HCT116 (cell line): Measurements from ENCODE around the gene NDRG3. TPM values are rescaled to one million over a fixed set of nuclear protein-coding genes. Genes with fewer than 3 reads are reported as not detected.

Experiments
- ATAC-seq: fragments of 200-7000 bp; cut with Tn5 transposase; 2 replicates; pipeline ENCODE4 v1.9.1; 2020; ENCODE audit warnings: mild to moderate bottlenecking, moderate library complexity
- BruUV-seq: library from RNA; stranded (reverse); fragments of 400-500 nt; replicated peaks from 2 replicates; lab custom pipeline; 2021; lab: Mats Ljungman, UMichigan
- CTCF ChIA-PET: fragments of 300-600 bp; sonication (Branson Sonifier 250); formaldehyde crosslinking; loops from one replicate; lab custom pipeline; 2021; ENCODE audit warnings: antibody characterized with exemption; lab: Charles Lee
- POLR2A ChIA-PET: fragments of 300-600, 350-600 bp; sonication (Branson Sonifier 250); formaldehyde crosslinking; loops from one replicate; lab custom pipeline; 2021; ENCODE audit warnings: antibody characterized with exemption; lab: Charles Lee
- RAD21 ChIA-PET, 2 experiments: fragments of 300-600 bp; sonication (Branson Sonifier 250); formaldehyde crosslinking; loops; one replicate each; lab custom pipeline; 2023; ENCODE audit warnings: low total read pairs in 2 of 2; ENCODE audit not compliant: uncharacterized antibody in 2 of 2, unreplicated experiment in 2 of 2, low non-redundant PET in 1 of 2; lab: Charles Lee
- DNase-seq: peaks from one replicate; pipeline ENCODE4 v3.0.0-alpha.2; 2010; ENCODE audit warnings: low read depth, low spot score
- H2AFZ ChIP-seq: fragments of 200-600 bp; shearing (Covaris generic), sonication (generic); 2 replicates; pipeline ENCODE4 v1.6.1; 2017; ENCODE audit warnings: low read depth, mixed run types, mixed read lengths, antibody characterized with exemption, low read length; ENCODE audit not compliant: poor library complexity, severe bottlenecking
- H3K27ac ChIP-seq: 2 replicates; pipeline ENCODE4 v1.5.1; 2012; ENCODE audit warnings: low read depth, low read length
- H3K27me3 ChIP-seq: fragments of 200-600 bp; sonication (generic); 2 replicates; pipeline ENCODE4 v1.6.1; 2016; ENCODE audit warnings: mixed run types, low read length, mixed read lengths; ENCODE audit not compliant: insufficient read depth
- H3K36me3 ChIP-seq, 2 experiments: fragments of 200-500 bp in 1 of 2; fragments of 200-600 bp in 1 of 2; sonication (Bioruptor generic) in 1 of 2; sonication (generic) in 1 of 2; 2 replicates each; pipeline versions ENCODE4 v1.5.1 to v1.6.1; 2014 to 2016; ENCODE audit warnings: low read length in 2 of 2, inconsistent platforms in 1 of 2, mixed read lengths in 1 of 2, mixed run types in 1 of 2; ENCODE audit not compliant: insufficient read depth in 2 of 2, control insufficient read depth in 1 of 2
- H3K4me1 ChIP-seq, 2 experiments: fragments of 200-600 bp in 1 of 2; sonication (generic) in 1 of 2; 2 replicates each; pipeline versions ENCODE4 v1.5.1 to v1.6.1; 2012 to 2017; ENCODE audit warnings: low read length in 2 of 2, inconsistent platforms in 1 of 2, mild to moderate bottlenecking in 1 of 2, mixed read lengths in 1 of 2, mixed run types in 1 of 2, moderate library complexity in 1 of 2; ENCODE audit not compliant: insufficient read depth in 2 of 2, control insufficient read depth in 1 of 2
- H3K4me2 ChIP-seq: fragments of 200-600 bp; sonication (generic); 2 replicates; pipeline ENCODE4 v1.6.1; 2017; ENCODE audit warnings: mixed run types, low read length, mixed read lengths
- H3K4me3 ChIP-seq, 2 experiments: fragments of 200-600 bp in 1 of 2; sonication (generic) in 1 of 2; replicated peaks in 1 of 2; 2 replicates each; pipeline ENCODE4 v1.5.1; 2011 to 2016; ENCODE audit warnings: low read length in 2 of 2, control low read depth in 1 of 2, low read depth in 1 of 2, mild to moderate bottlenecking in 1 of 2, mixed read lengths in 1 of 2, mixed run types in 1 of 2
- H3K79me2 ChIP-seq: fragments of 200-600 bp; sonication (generic); 2 replicates; pipeline ENCODE4 v1.6.1; 2017; ENCODE audit warnings: mild to moderate bottlenecking, mixed run types, low read length, moderate library complexity, mixed read lengths; ENCODE audit not compliant: insufficient read depth
- H3K9ac ChIP-seq: fragments of 200-600 bp; sonication (generic); 2 replicates; pipeline ENCODE4 v1.6.1; 2016; ENCODE audit warnings: low read length, mixed read lengths
- H3K9me2 ChIP-seq: fragments of 200-600 bp; sonication (generic), shearing (Covaris generic); 2 replicates; pipeline ENCODE4 v1.6.1; 2017; ENCODE audit warnings: mixed run types, mild to moderate bottlenecking, moderate library complexity; ENCODE audit not compliant: insufficient read depth
- H3K9me3 ChIP-seq, 2 experiments: fragments of 200-500 bp in 1 of 2; fragments of 200-600 bp in 1 of 2; sonication (Bioruptor generic) in 1 of 2; sonication (generic) in 1 of 2; 2 replicates each; pipeline ENCODE4 v1.6.1; 2014 to 2017; ENCODE audit warnings: low read length in 2 of 2, mixed read lengths in 2 of 2, inconsistent platforms in 1 of 2, low read depth in 1 of 2, mild to moderate bottlenecking in 1 of 2, mixed run types in 1 of 2, moderate library complexity in 1 of 2; ENCODE audit not compliant: control insufficient read depth in 1 of 2, insufficient read depth in 1 of 2
- H4K20me1 ChIP-seq: fragments of 200-600 bp; sonication (generic), shearing (Covaris generic); 2 replicates; pipeline ENCODE4 v1.6.1; 2017; ENCODE audit warnings: mixed run types, mild to moderate bottlenecking, moderate library complexity; ENCODE audit not compliant: insufficient read depth
- ELF1 ChIP-seq: IDR thresholded peaks from 2 replicates; pipeline ENCODE4 v1.6.1; 2012; ENCODE audit warnings: low read depth, borderline replicate concordance
- EZH2 ChIP-seq: fragments of 200-600 bp; sonication (generic); IDR thresholded peaks from 2 replicates; pipeline ENCODE4 v1.6.1; 2017; ENCODE audit warnings: antibody characterized with exemption, mixed run types
- EZH2phosphoT487 ChIP-seq: fragments of 200-600 bp; IDR thresholded peaks from 2 replicates; pipeline ENCODE4 v1.6.1; 2018; ENCODE audit warnings: antibody characterized with exemption, borderline replicate concordance
- POLR2A ChIP-seq: IDR thresholded peaks from 2 replicates; pipeline ENCODE4 v1.7.0; 2011; ENCODE audit warnings: borderline replicate concordance; ENCODE audit not compliant: insufficient read depth, insufficient read length; ENCODE audit errors: extremely low read depth
- POLR2AphosphoS5 ChIP-seq: IDR thresholded peaks from 2 replicates; pipeline ENCODE4 v1.6.1; 2011; ENCODE audit warnings: mild to moderate bottlenecking, low read depth, low read length, moderate library complexity
- intact Hi-C: fragments of 100-400 bp; cut with micrococcal nuclease; formaldehyde crosslinking; loops from 2 replicates; pipeline ENCODE4 v1.10.0; 2022
- total RNA-seq: library from RNA; stranded (reverse); gene quantifications from one replicate; pipeline ENCODE4 v1.2.1, GENCODE V29; 2021; ENCODE audit not compliant: unreplicated experiment
- TF ChIP-seq, protein P1 (sequence below): IDR thresholded peaks from 2 replicates; pipeline ENCODE4 v1.6.1; 2012; ENCODE audit warnings: low read depth
- TF ChIP-seq, protein P2 (sequence below), 3 experiments: fragments of 200-600 bp in 1 of 3; sonication (generic) in 1 of 3; IDR thresholded peaks in 2 of 3; conservative IDR thresholded peaks in 1 of 3; 2 replicates each; pipeline ENCODE4 v1.5.1; 2012 to 2017; ENCODE audit warnings: low read depth in 2 of 3, low read length in 2 of 3, antibody characterized with exemption in 1 of 3, borderline replicate concordance in 1 of 3, control low read depth in 1 of 3, mild to moderate bottlenecking in 1 of 3, mixed read lengths in 1 of 3, mixed run types in 1 of 3, moderate library complexity in 1 of 3; ENCODE audit not compliant: insufficient read depth in 1 of 3
- TF ChIP-seq, protein P3 (sequence below): IDR thresholded peaks from 2 replicates; pipeline ENCODE4 v1.6.1; 2011; ENCODE audit warnings: mild to moderate bottlenecking, low read length, moderate library complexity; ENCODE audit not compliant: insufficient replicate concordance; ENCODE audit errors: extremely low read depth

The NDRG3 gene
- total RNA-seq, 1 experiment from 2014 or later: 29.3 TPM

DNA sequence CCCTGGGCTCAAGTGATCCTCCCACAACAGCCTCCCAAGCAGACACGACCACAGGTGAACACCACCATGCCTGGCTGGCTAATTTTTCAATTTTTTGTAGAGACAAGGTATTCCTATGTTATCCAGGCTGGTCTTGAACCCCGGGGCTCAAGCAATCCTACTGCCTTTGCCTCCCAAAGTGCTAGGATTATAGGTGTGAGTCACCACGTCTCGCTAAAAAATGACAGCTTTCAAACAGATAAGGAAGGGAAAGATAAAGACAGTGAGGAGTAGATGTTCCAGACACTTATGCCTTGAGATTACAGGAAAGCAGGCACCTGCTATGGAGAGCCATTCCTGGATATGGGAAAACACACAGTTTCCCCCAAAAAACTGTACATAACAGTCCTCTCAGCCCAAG, 58.9 kb downstream of the NDRG3 start:
- ChIA-PET RAD21 (no interaction called here), CTCF (no interaction called here), POLR2A (no interaction called here)
- no peaks in the 10 kb centered on the region for H3K79me2 ChIP-seq
- TF ChIP-seq ELF1 (no peak), POLR2A (no peak), POLR2AphosphoS5 (no peak), EZH2phosphoT487 (no peak), EZH2 (no peak)
- TF ChIP-seq, protein P1, sequence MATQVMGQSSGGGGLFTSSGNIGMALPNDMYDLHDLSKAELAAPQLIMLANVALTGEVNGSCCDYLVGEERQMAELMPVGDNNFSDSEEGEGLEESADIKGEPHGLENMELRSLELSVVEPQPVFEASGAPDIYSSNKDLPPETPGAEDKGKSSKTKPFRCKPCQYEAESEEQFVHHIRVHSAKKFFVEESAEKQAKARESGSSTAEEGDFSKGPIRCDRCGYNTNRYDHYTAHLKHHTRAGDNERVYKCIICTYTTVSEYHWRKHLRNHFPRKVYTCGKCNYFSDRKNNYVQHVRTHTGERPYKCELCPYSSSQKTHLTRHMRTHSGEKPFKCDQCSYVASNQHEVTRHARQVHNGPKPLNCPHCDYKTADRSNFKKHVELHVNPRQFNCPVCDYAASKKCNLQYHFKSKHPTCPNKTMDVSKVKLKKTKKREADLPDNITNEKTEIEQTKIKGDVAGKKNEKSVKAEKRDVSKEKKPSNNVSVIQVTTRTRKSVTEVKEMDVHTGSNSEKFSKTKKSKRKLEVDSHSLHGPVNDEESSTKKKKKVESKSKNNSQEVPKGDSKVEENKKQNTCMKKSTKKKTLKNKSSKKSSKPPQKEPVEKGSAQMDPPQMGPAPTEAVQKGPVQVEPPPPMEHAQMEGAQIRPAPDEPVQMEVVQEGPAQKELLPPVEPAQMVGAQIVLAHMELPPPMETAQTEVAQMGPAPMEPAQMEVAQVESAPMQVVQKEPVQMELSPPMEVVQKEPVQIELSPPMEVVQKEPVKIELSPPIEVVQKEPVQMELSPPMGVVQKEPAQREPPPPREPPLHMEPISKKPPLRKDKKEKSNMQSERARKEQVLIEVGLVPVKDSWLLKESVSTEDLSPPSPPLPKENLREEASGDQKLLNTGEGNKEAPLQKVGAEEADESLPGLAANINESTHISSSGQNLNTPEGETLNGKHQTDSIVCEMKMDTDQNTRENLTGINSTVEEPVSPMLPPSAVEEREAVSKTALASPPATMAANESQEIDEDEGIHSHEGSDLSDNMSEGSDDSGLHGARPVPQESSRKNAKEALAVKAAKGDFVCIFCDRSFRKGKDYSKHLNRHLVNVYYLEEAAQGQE: no peak
- TF ChIP-seq, protein P2, sequence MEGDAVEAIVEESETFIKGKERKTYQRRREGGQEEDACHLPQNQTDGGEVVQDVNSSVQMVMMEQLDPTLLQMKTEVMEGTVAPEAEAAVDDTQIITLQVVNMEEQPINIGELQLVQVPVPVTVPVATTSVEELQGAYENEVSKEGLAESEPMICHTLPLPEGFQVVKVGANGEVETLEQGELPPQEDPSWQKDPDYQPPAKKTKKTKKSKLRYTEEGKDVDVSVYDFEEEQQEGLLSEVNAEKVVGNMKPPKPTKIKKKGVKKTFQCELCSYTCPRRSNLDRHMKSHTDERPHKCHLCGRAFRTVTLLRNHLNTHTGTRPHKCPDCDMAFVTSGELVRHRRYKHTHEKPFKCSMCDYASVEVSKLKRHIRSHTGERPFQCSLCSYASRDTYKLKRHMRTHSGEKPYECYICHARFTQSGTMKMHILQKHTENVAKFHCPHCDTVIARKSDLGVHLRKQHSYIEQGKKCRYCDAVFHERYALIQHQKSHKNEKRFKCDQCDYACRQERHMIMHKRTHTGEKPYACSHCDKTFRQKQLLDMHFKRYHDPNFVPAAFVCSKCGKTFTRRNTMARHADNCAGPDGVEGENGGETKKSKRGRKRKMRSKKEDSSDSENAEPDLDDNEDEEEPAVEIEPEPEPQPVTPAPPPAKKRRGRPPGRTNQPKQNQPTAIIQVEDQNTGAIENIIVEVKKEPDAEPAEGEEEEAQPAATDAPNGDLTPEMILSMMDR (IDR thresholded peaks at IDR 0.05 in 2 of 3, conservative IDR thresholded peaks at IDR 0.05 in 1 of 3; ENCODE audit: borderline replicate concordance in 1 of 3, insufficient read depth in 1 of 3, low read depth in 2 of 3, low read length in 2 of 3): no peak
- TF ChIP-seq, protein P3, sequence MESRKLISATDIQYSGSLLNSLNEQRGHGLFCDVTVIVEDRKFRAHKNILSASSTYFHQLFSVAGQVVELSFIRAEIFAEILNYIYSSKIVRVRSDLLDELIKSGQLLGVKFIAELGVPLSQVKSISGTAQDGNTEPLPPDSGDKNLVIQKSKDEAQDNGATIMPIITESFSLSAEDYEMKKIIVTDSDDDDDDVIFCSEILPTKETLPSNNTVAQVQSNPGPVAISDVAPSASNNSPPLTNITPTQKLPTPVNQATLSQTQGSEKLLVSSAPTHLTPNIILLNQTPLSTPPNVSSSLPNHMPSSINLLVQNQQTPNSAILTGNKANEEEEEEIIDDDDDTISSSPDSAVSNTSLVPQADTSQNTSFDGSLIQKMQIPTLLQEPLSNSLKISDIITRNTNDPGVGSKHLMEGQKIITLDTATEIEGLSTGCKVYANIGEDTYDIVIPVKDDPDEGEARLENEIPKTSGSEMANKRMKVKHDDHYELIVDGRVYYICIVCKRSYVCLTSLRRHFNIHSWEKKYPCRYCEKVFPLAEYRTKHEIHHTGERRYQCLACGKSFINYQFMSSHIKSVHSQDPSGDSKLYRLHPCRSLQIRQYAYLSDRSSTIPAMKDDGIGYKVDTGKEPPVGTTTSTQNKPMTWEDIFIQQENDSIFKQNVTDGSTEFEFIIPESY: no peak
- no peaks in the 10 kb centered on the region for H3K9me2 ChIP-seq
- no peak overlapping the region for H3K4me2 ChIP-seq
- no peaks in the 10 kb centered on the region for H3K27me3 ChIP-seq
- no peak overlapping the region for H2AFZ ChIP-seq
- no peaks in the 10 kb centered on the region for H4K20me1 ChIP-seq
- no peak overlapping the region for H3K27ac ChIP-seq
- no peaks in the 10 kb centered on the region; a peak in 1 of 4 replicates for H3K36me3 ChIP-seq
- no peak overlapping the region for H3K9ac ChIP-seq
- no TSS peak for BruUV-seq
- H3K4me1 ChIP-seq: no peaks in the 10 kb centered on the region
- DNase-seq (no peak), ATAC-seq (no peak)
- H3K9me3 ChIP-seq: no peaks in the 10 kb centered on the region
- no peak overlapping the region for H3K4me3 ChIP-seq
- intact Hi-C loops: no loop called here
